GM21360 (cell line): ENCODE results near the gene ACP2.
"Not testable (repeated sequence)": the region's sequence is repeated elsewhere in the genome, so short reads cannot be mapped to it uniquely, and the experiment has no call there.

ENCODE experiments used
- ATAC-seq: cut with Tn5 transposase; IDR thresholded peaks from one replicate; pipeline ENCODE4 v1.9.1; 2021; ENCODE audit warnings: mild to moderate bottlenecking, moderate library complexity; ENCODE audit not compliant: unreplicated experiment

ACP2 gene

DNA sequence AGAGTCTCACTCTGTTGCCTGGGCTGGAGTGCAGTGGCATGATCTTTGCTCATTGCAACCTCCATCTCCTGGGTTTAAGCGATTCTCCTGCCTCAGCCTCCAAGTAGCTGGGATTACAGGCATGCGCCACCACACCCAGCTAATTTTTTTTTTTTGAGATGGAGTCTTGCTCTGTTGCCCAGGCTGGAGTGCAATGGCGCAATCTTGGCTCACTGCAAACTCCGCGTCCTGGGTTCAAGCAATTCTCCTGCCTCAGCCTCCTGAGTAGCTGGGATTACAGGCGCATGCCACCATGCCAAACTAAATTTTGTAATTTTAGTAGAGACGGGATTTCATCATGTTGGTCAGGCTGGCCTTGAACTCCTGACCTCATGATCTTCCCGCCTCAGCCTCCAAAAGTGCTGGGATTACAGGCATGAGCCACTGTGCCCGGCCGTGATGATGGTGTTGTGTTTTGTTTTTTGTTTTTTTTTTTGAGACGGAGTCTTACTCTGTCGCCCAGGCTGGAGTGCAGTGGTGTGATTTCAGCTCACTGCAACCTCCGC, 40.5 kb downstream of the ACP2 start:
- ATAC-seq: not testable (repeated sequence)

DNA sequence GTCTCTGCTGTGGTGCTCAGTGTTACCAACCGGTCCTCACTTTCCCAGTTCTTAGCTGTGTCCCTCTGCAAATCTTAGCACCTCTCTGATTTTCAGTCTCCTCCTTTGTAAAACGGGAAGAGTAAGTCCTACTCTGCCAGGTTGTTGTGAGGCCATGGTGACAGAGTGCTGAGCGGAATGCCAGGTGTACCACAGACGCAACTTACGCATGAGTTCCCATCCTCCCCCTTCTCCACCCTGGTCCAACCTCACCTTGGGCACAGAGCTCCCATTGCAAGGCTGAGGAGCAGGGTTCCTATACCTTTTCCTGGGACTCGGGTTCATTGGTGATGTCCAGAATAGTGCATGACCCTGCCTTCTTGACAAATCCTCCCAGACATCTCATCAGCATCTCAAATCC, 41.2 kb downstream of the ACP2 start:
- ATAC-seq: no peak

DNA sequence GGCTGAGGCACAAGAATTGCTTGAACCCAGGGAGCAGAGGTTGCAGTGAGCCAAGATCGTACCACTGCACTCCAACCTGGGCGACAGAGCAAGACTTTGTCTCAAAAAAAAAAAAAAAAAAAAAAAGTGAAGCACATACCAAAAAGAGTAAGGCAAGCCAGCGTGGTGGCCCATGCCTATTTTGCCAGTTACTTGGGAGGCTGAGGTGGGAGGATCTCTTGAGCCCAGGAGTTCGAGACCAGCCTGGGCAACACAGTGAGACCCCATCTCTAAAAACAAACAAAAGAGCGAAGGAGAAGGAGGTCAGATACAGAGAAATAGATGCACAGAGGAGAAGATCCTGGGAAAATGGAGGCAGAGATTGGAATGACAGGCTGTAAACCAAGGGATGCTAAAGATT, 42.0 kb downstream of the ACP2 start:
- not testable (repeated sequence) for ATAC-seq

DNA sequence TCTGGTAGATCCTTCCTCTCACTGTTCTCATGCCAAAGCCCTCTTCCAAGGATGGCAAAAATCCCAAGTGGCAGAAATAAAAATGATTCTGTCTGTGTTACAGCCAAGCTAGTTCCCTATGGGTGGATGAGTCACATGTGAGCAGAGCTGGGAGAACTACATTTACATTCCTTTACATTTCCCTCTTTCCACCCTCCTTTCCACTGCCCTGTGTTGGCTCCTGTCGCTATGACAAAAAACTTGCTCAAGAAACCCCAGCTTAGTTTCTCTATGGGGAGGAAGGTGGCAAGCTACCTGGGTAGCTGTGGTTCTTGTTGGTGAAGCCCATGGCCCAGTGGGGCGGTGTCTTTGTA, 44.0 kb downstream of the ACP2 start:
- no peak for ATAC-seq

DNA sequence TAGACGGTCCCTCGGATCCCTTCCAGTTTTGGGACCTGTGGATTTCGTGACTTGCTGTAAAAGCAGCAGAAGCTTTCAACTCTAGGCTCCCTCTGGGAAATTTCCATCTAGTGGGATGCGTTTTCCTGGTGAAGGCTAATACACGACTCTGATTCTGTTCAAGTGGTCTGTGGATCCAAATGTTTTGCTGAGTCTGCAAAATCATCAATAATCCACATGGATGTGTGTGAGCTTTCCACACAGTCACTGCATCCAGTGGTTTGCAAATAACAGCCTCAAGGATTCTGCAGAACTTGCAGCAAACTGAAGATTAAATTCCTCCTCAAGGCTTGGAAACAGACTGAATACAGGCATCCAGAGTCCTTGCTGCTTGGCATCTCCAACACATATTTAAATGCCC, 46.0 kb downstream of the ACP2 start:
- no peak for ATAC-seq

DNA sequence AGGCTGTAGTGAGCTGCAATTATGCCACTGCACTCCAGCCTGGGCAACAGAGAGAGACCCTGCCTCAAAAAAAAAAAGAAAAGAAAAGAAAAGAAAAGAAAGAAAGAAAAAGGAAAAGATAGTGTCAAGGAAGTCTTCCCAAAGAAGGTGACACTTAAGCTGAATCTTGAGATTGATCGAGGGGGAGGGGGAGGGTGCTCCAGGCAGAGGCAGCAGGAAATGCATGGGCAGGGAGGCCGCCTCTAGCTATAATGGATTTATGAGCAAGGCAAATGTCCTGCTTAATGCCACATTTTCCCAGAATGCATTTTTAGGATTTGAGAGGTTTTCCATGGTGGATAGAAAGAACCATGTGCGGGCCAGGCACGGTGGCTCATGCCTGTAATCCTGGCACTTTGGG, 47.6 kb downstream of the ACP2 start:
- no peak for ATAC-seq

DNA sequence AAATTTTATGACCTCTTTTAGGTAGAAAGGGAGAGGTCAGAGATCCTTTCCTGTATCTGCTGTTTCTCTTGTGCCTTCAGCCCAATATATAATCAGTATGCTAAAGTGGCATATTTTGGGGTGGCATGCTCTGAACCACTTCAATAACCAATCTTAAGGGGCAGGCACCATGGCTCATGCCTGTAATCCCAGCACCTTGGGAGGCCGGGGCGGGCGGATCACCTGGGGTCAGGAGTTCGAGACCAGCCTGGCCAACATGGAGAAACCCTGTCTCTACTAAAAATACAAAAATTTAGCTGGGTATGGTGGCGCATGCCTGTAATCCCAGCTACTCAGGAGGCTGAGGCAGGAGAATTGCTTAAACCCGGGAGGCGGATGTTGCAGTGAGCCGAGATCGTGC, 50.5 kb downstream of the ACP2 start:
- ATAC-seq: not testable (repeated sequence)

DNA sequence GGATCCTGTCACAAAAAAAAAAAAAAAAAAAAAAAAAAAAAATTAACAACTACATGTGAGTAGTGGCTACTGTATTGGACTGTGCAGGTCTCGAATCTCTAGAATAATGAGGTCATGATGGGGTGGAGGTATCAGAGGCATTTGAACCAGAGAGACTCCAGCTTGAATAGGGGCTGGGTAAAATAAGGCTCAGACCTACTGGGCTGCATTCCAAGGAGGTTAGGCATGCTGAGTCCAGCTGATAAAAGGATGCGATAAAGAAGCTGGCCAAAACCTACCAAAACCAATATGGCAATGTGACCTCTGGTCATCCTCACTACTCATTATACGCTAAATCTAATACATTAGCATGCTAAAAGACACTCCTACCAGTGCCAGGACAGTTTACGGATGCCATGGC, 56.5 kb downstream of the ACP2 start:
- ATAC-seq: no peak

DNA sequence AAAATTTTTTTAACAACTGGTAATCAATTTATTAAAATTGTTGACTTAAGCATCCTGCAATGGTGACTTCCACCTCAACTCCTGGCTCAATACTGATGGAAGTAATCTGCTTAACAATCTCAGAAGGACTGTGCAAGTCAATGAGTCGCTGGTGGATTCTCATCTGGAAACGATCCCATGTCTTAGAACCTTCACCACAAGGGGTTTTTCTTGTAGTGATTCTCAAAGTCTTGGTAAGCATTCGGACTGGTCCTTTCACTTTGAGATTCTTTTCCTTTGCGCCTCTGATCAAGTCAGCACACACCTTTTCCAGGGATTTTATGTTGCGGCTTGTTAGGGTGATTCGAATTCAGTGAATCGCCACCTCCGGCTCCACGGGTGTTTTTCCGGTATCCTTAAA, 57.5 kb downstream of the ACP2 start:
- not testable (repeated sequence) for ATAC-seq
